Measurements from ENCODE around the gene EVPLL. TPM values are rescaled to one million over a fixed set of nuclear protein-coding genes. Genes with fewer than 3 reads are reported as not detected.
A peak's percentile ranks its signal among the peaks of the same experiment; 100 is the strongest.

EVPLL gene
- not detected for polyA plus RNA-seq (2013, experiment 1 of 2)
- polyA plus RNA-seq (2013, experiment 2 of 2) = not detected

- H3K4me3 ChIP-seq (ENCODE audit: insufficient read depth in 1 of 2, low read depth in 1 of 2, low read length in 2 of 2) = no peak within 1 kb of the TSS
- no peak within 1 kb of the TSS for H2BK15ac ChIP-seq (ENCODE audit: low read depth, poor library complexity, severe bottlenecking)
- no peak within 1 kb of the TSS for H3K23ac ChIP-seq (ENCODE audit: low read length in 2 of 2)
- H3K27me3 ChIP-seq (ENCODE audit: control insufficient read depth in 1 of 2, insufficient read depth in 1 of 2, low read length in 2 of 2) = peaks cover 18 to 25% of the 10 kb centered on the region in 2 experiments
- no peak within 1 kb of the TSS for H3K9ac ChIP-seq (ENCODE audit: low read length)
- H2AK5ac ChIP-seq (ENCODE audit: low read length, severe bottlenecking) = no peak within 1 kb of the TSS
- H3K4me1 ChIP-seq (ENCODE audit: control insufficient read depth, insufficient read depth, low read depth, low read length) = no peaks in the 10 kb centered on the region
- no peak within 1 kb of the TSS for H3K4ac ChIP-seq (ENCODE audit: low read depth in 1 of 2, low read length in 2 of 2)
- no peaks in the 10 kb centered on the region for H3K36me3 ChIP-seq (ENCODE audit: control insufficient read depth in 1 of 2, insufficient read depth in 2 of 2, low read depth in 1 of 2, low read length in 2 of 2)
- no peak within 1 kb of the TSS for H4K8ac ChIP-seq (ENCODE audit: low read length)
- DNase-seq = no peak
- H3K9me3 ChIP-seq (ENCODE audit: control insufficient read depth, low read length) = peaks cover 5% of the 10 kb centered on the region
- no peak within 1 kb of the TSS for H3K14ac ChIP-seq (ENCODE audit: low read length in 2 of 2)
- H2BK12ac ChIP-seq (ENCODE audit: low read length in 2 of 2) = no peak within 1 kb of the TSS
- H3K4me2 ChIP-seq (ENCODE audit: low read length, poor library complexity, severe bottlenecking) = no peak within 1 kb of the TSS
- no peak within 1 kb of the TSS for H2AFZ ChIP-seq (ENCODE audit: low read depth, low read length)
- no peaks in the 10 kb centered on the region for H3K79me1 ChIP-seq (replicated peaks; ENCODE audit: low read length, poor library complexity, severe bottlenecking)
- H4K91ac ChIP-seq (ENCODE audit: low read length) = no peak within 1 kb of the TSS
- WGBS = 85% methylated on average over 20 of the region's 20 CpGs
- no peak within 1 kb of the TSS for H2BK120ac ChIP-seq (ENCODE audit: low read depth, low read length)
- H3K27ac ChIP-seq (ENCODE audit: low read length, poor library complexity, severe bottlenecking) = no peak within 1 kb of the TSS
- H3K18ac ChIP-seq (ENCODE audit: low read depth in 1 of 2, low read length in 2 of 2) = no peak within 1 kb of the TSS
- no peak within 1 kb of the TSS for H2BK5ac ChIP-seq (ENCODE audit: low read depth, low read length, poor library complexity, severe bottlenecking)
Observed at GRCh38 chr17:18377437-18378204, at the start of gene EVPLL. Gene EVPLL (plus strand): TSS chr17:18377778. CDS start chr17:18380938, 3,160 bp downstream.

- no peaks in the 10 kb centered on the region for H3K9me3 ChIP-seq (ENCODE audit: control insufficient read depth, low read length)
- no peak overlapping the region for H2BK12ac ChIP-seq (ENCODE audit: low read length in 2 of 2)
- H2AFZ ChIP-seq (ENCODE audit: low read depth, low read length) = no peak overlapping the region
- no peak overlapping the region for H3K4me2 ChIP-seq (ENCODE audit: low read length, poor library complexity, severe bottlenecking)
- no peak overlapping the region for H2BK120ac ChIP-seq (ENCODE audit: low read depth, low read length)
- no peak overlapping the region for H3K27ac ChIP-seq (ENCODE audit: low read length, poor library complexity, severe bottlenecking)
- H2AK5ac ChIP-seq (ENCODE audit: low read length, severe bottlenecking) = no peak overlapping the region
- DNase-seq = no peak
- H3K27me3 ChIP-seq (ENCODE audit: control insufficient read depth in 1 of 2, insufficient read depth in 1 of 2, low read length in 2 of 2) = no peaks in the 10 kb centered on the region
- no peak overlapping the region for H4K8ac ChIP-seq (ENCODE audit: low read length)
- no peak overlapping the region for H3K23ac ChIP-seq (ENCODE audit: low read length in 2 of 2)
- WGBS = 94% methylated on average over 8 of the region's 9 CpGs
- no peak overlapping the region for H3K18ac ChIP-seq (ENCODE audit: low read depth in 1 of 2, low read length in 2 of 2)
- H3K9ac ChIP-seq (ENCODE audit: low read length) = no peak overlapping the region
- no peak overlapping the region for H3K4me3 ChIP-seq (ENCODE audit: insufficient read depth in 1 of 2, low read depth in 1 of 2, low read length in 2 of 2)
- no peak overlapping the region for H2BK5ac ChIP-seq (ENCODE audit: low read depth, low read length, poor library complexity, severe bottlenecking)
- no peak overlapping the region for H3K14ac ChIP-seq (ENCODE audit: low read length in 2 of 2)
- H3K4me1 ChIP-seq (ENCODE audit: control insufficient read depth, insufficient read depth, low read depth, low read length) = peaks cover 7% of the 10 kb centered on the region
- no peak overlapping the region for H4K91ac ChIP-seq (ENCODE audit: low read length)
- no peak overlapping the region for H3K4ac ChIP-seq (ENCODE audit: low read depth in 1 of 2, low read length in 2 of 2)
- H3K79me1 ChIP-seq (replicated peaks; ENCODE audit: low read length, poor library complexity, severe bottlenecking) = peaks cover 29% of the 10 kb centered on the region
- H3K36me3 ChIP-seq (ENCODE audit: control insufficient read depth in 1 of 2, insufficient read depth in 2 of 2, low read depth in 1 of 2, low read length in 2 of 2) = peaks cover 60 to 86% of the 10 kb centered on the region in 2 experiments
- no peak overlapping the region for H2BK15ac ChIP-seq (ENCODE audit: low read depth, poor library complexity, severe bottlenecking)
Observed at GRCh38 chr17:18328643-18329204, 48.9 kb upstream of the EVPLL start.

GRCh38 chr17:18331879-18332278 is 45.7 kb upstream of the EVPLL start:
- H2AFZ ChIP-seq (ENCODE audit: low read depth, low read length) = no peak overlapping the region
- H3K79me1 ChIP-seq (replicated peaks; ENCODE audit: low read length, poor library complexity, severe bottlenecking) = peaks cover 10% of the 10 kb centered on the region
- no peak overlapping the region for H2BK5ac ChIP-seq (ENCODE audit: low read depth, low read length, poor library complexity, severe bottlenecking)
- no peaks in the 10 kb centered on the region for H3K27me3 ChIP-seq (ENCODE audit: control insufficient read depth in 1 of 2, insufficient read depth in 1 of 2, low read length in 2 of 2)
- H3K27ac ChIP-seq (ENCODE audit: low read length, poor library complexity, severe bottlenecking) = no peak overlapping the region
- no peak overlapping the region for H4K91ac ChIP-seq (ENCODE audit: low read length)
- no peak overlapping the region for H3K9ac ChIP-seq (ENCODE audit: low read length)
- H3K9me3 ChIP-seq (ENCODE audit: control insufficient read depth, low read length) = no peaks in the 10 kb centered on the region
- no peak overlapping the region for H3K18ac ChIP-seq (ENCODE audit: low read depth in 1 of 2, low read length in 2 of 2)
- no peak overlapping the region for H3K4me3 ChIP-seq (ENCODE audit: insufficient read depth in 1 of 2, low read depth in 1 of 2, low read length in 2 of 2)
- no peak overlapping the region for H2BK120ac ChIP-seq (ENCODE audit: low read depth, low read length)
- H3K23ac ChIP-seq (ENCODE audit: low read length in 2 of 2) = no peak overlapping the region
- WGBS = 94% methylated on average over 9 of the region's 9 CpGs
- H3K4ac ChIP-seq (ENCODE audit: low read depth in 1 of 2, low read length in 2 of 2) = no peak overlapping the region
- H2BK12ac ChIP-seq (ENCODE audit: low read length in 2 of 2) = no peak overlapping the region
- H4K8ac ChIP-seq (ENCODE audit: low read length) = no peak overlapping the region
- peaks cover 7% of the 10 kb centered on the region for H3K4me1 ChIP-seq (ENCODE audit: control insufficient read depth, insufficient read depth, low read depth, low read length)
- no peak overlapping the region for H2BK15ac ChIP-seq (ENCODE audit: low read depth, poor library complexity, severe bottlenecking)
- no peak overlapping the region for H3K14ac ChIP-seq (ENCODE audit: low read length in 2 of 2)
- no peak overlapping the region for H2AK5ac ChIP-seq (ENCODE audit: low read length, severe bottlenecking)
- DNase-seq = no peak
- H3K4me2 ChIP-seq (ENCODE audit: low read length, poor library complexity, severe bottlenecking) = no peak overlapping the region
- peaks cover 57 to 71% of the 10 kb centered on the region in 2 experiments for H3K36me3 ChIP-seq (ENCODE audit: control insufficient read depth in 1 of 2, insufficient read depth in 2 of 2, low read depth in 1 of 2, low read length in 2 of 2)

GRCh38 chr17:18332909-18333489 is 44.6 kb upstream of the EVPLL start:
- no peak overlapping the region for H2BK5ac ChIP-seq (ENCODE audit: low read depth, low read length, poor library complexity, severe bottlenecking)
- H2BK15ac ChIP-seq (ENCODE audit: low read depth, poor library complexity, severe bottlenecking) = no peak overlapping the region
- no peak overlapping the region for H3K18ac ChIP-seq (ENCODE audit: low read depth in 1 of 2, low read length in 2 of 2)
- peaks cover 4% of the 10 kb centered on the region for H3K79me1 ChIP-seq (replicated peaks; ENCODE audit: low read length, poor library complexity, severe bottlenecking)
- H3K9me3 ChIP-seq (ENCODE audit: control insufficient read depth, low read length) = no peaks in the 10 kb centered on the region
- no peak overlapping the region for H3K9ac ChIP-seq (ENCODE audit: low read length)
- H3K36me3 ChIP-seq (ENCODE audit: control insufficient read depth in 1 of 2, insufficient read depth in 2 of 2, low read depth in 1 of 2, low read length in 2 of 2) = peaks cover 55 to 61% of the 10 kb centered on the region in 2 experiments
- H2BK120ac ChIP-seq (ENCODE audit: low read depth, low read length) = no peak overlapping the region
- H3K4me3 ChIP-seq (ENCODE audit: insufficient read depth in 1 of 2, low read depth in 1 of 2, low read length in 2 of 2) = no peak overlapping the region
- H3K27me3 ChIP-seq (ENCODE audit: control insufficient read depth in 1 of 2, insufficient read depth in 1 of 2, low read length in 2 of 2) = no peaks in the 10 kb centered on the region
- no peak overlapping the region for H4K8ac ChIP-seq (ENCODE audit: low read length)
- WGBS = 91% methylated on average over 3 of the region's 4 CpGs
- H3K14ac ChIP-seq (ENCODE audit: low read length in 2 of 2) = no peak overlapping the region
- peak overlapping the region in 1 of 2 experiments; percentile 48 for H3K23ac ChIP-seq (ENCODE audit: low read length in 2 of 2)
- no peak overlapping the region for H2AFZ ChIP-seq (ENCODE audit: low read depth, low read length)
- no peak overlapping the region for H2AK5ac ChIP-seq (ENCODE audit: low read length, severe bottlenecking)
- H3K27ac ChIP-seq (ENCODE audit: low read length, poor library complexity, severe bottlenecking) = no peak overlapping the region
- no peak overlapping the region for H3K4me2 ChIP-seq (ENCODE audit: low read length, poor library complexity, severe bottlenecking)
- no peak overlapping the region for H4K91ac ChIP-seq (ENCODE audit: low read length)
- no peak overlapping the region for H2BK12ac ChIP-seq (ENCODE audit: low read length in 2 of 2)
- no peak overlapping the region for H3K4ac ChIP-seq (ENCODE audit: low read depth in 1 of 2, low read length in 2 of 2)
- no peak for DNase-seq
- H3K4me1 ChIP-seq (ENCODE audit: control insufficient read depth, insufficient read depth, low read depth, low read length) = peaks cover 7% of the 10 kb centered on the region

All from mesenchymal stem cell (in vitro differentiated cells and primary cell).